ENCODE data around the gene LCTL.

LCTL gene

GRCh38 chr15:66498501-66499386 lies 67.1 kb downstream of the LCTL start:
- peak; percentile 73 for DNase-seq

All from hematopoietic multipotent progenitor cell treated with erythropoietin and hydrocortisone succinate and interleukin-3 and kit ligand, for 6 days (in vitro differentiated cells).